DND-41 (cell line): ENCODE results near the gene CKAP4.

Experiments used
- ATAC-seq: fragments of 200-7000 bp; cut with Tn5 transposase; 3 replicates; pipeline ENCODE4 v1.9.1; 2021; ENCODE audit warnings: low read depth; ENCODE audit not compliant: insufficient read depth
- DNase-seq: peaks from one replicate; pipeline ENCODE4 v3.0.0-alpha.2; 2020
- H2AFZ ChIP-seq: 2 replicates; pipeline ENCODE4 v1.6.0; 2012; ENCODE audit warnings: low read depth, low read length
- H3K27ac ChIP-seq: 2 replicates; pipeline ENCODE4 v1.5.1; 2012; ENCODE audit warnings: low read length, inconsistent platforms
- H3K27me3 ChIP-seq: fragments of 200-600 bp; sonication (generic); 2 replicates; pipeline ENCODE4 v1.6.0; 2012; ENCODE audit warnings: low read length, mild to moderate bottlenecking, inconsistent platforms; ENCODE audit not compliant: insufficient read depth, poor library complexity
- H3K36me3 ChIP-seq: 2 replicates; pipeline ENCODE4 v1.5.1; 2012; ENCODE audit warnings: low read length, inconsistent platforms; ENCODE audit not compliant: insufficient read depth
- H3K4me1 ChIP-seq: 2 replicates; pipeline ENCODE4 v1.5.1; 2012; ENCODE audit warnings: mild to moderate bottlenecking, low read length; ENCODE audit not compliant: insufficient read depth
- H3K4me2 ChIP-seq: 2 replicates; pipeline ENCODE4 v1.6.0; 2012; ENCODE audit warnings: mild to moderate bottlenecking, moderate library complexity, low read length, inconsistent platforms; ENCODE audit not compliant: insufficient read depth
- H3K4me3 ChIP-seq, 2 experiments: fragments of 200-600 bp in 1 of 2; shearing (Covaris generic) in 1 of 2; 2 replicates each; pipeline ENCODE4 v1.5.1; 2012 to 2016; ENCODE audit warnings: inconsistent platforms in 2 of 2, low read length in 2 of 2, mild to moderate bottlenecking in 2 of 2, low read depth in 1 of 2, moderate library complexity in 1 of 2
- H3K79me2 ChIP-seq: 2 replicates; pipeline ENCODE4 v1.6.0; 2012; ENCODE audit warnings: low read length, inconsistent platforms; ENCODE audit not compliant: insufficient read depth
- H3K9ac ChIP-seq: 2 replicates; pipeline ENCODE4 v1.6.0; 2012; ENCODE audit warnings: low read depth, mild to moderate bottlenecking, inconsistent platforms, low read length, moderate library complexity
- H3K9me3 ChIP-seq: 2 replicates; pipeline ENCODE4 v1.5.1; 2012; ENCODE audit warnings: low read length, moderate library complexity, mild to moderate bottlenecking, inconsistent platforms; ENCODE audit not compliant: insufficient read depth, severe bottlenecking
- H4K20me1 ChIP-seq: 2 replicates; pipeline ENCODE4 v1.6.0; 2012; ENCODE audit warnings: low read length; ENCODE audit not compliant: insufficient read depth
- CTCF ChIP-seq: IDR thresholded peaks from 2 replicates; pipeline ENCODE4 v1.5.1; 2012; ENCODE audit warnings: borderline replicate concordance, low read length, moderate library complexity, mild to moderate bottlenecking; ENCODE audit not compliant: poor library complexity, severe bottlenecking; ENCODE audit errors: extremely low read depth
- EZH2 ChIP-seq: IDR thresholded peaks from 3 replicates; pipeline ENCODE4 v1.6.1; 2012; ENCODE audit warnings: borderline replicate concordance, low read depth, mild to moderate bottlenecking, moderate library complexity, low read length, inconsistent platforms; ENCODE audit not compliant: severe bottlenecking

The CKAP4 gene

DNA sequence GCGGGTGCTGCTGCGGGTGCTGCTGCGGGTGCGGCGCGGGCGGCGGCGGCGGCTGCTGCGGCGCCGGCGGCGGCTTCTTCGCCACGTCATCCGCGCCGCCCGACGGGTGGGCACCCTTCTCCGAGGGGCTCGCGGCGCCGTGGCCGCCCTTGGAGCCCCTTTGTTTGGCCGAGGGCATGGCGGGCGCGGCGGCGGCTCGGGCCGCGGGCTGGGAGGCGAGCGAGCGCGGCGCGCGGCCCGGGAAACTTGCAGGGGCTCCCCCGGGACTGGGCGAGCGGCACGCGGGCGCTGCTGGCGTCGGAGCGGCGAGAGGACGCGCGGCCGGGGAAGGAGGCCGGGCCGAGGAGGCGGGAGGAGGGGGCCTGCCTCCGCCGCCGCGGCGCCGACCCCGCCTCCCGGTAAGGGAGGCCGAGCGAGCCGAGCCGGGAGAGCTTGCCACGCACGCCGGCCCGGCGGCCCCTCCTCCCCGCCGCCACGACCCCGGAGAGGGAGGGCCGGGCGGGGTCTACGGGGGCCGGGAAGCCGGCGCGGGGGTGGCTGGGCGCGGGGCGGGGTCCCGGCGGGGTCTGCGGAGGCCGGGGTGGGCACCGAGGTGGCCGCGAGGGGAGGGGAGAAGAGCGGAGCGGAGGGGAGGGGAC, at the start of gene CKAP4:
CKAP4 (minus strand) TSS at position 347 of the 638 bp plus-strand sequence; CDS start at position 178, 169 bp downstream.
- Histone ChIP-seq H2AFZ (peak within 1 kb of the TSS; percentile 72), H3K4me3 (peak within 1 kb of the TSS; percentile 32 to 67; a peak in 3 of 4 replicates), H3K36me3 (no peaks in the 10 kb centered on the region), H3K4me1 (peaks cover 20% of the 10 kb centered on the region), H3K9me3 (no peaks in the 10 kb centered on the region), H3K27ac (no peak within 1 kb of the TSS), H3K27me3 (peaks cover 51% of the 10 kb centered on the region), H3K4me2 (peak within 1 kb of the TSS; percentile 95), H4K20me1 (0 out of 2 replicates have a peak, but pooled peaks cover 4% of the 10 kb centered on the region), H3K9ac (peak within 1 kb of the TSS; percentile 64), H3K79me2 (no peaks in the 10 kb centered on the region)
- DNase-seq (peak; percentile 49), ATAC-seq (peak; percentile 76)
- no peak for TF ChIP-seq CTCF
- TF ChIP-seq EZH2 = no peak

DNA sequence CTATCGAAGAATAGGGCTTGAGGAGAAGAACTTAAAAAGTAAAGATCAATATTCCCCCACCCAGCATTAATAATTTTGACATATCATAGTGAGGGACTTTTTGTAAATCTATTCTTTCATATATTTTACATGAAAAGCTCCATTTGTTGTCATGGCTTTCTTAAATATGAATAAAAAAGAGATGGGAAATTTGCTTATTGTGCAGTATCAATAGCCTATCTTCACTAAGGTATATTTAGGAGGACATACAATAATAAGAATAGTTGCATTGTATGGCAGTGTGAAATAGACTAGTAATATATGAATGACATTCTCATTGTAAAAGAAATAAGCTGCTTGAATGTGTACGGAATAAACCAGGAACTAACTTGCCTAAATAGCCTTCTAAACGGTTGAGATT, 49.3 kb upstream of the CKAP4 start:
- no peaks in the 10 kb centered on the region for H4K20me1 ChIP-seq
- H3K79me2 ChIP-seq = no peaks in the 10 kb centered on the region
- no peaks in the 10 kb centered on the region for H3K36me3 ChIP-seq
- no peak for ATAC-seq
- H3K4me1 ChIP-seq = peaks cover 9% of the 10 kb centered on the region
- no peak overlapping the region for H3K4me3 ChIP-seq
- H3K27me3 ChIP-seq = peaks cover 12% of the 10 kb centered on the region
- H3K4me2 ChIP-seq = no peak overlapping the region
- no peak overlapping the region for H3K27ac ChIP-seq
- DNase-seq = no peak
- H3K9me3 ChIP-seq = no peaks in the 10 kb centered on the region
- H3K9ac ChIP-seq = no peak overlapping the region
- no peak overlapping the region for H2AFZ ChIP-seq
- TF ChIP-seq CTCF (no peak), EZH2 (no peak)

GRCh38 chr12:106296179-106296877, 48.5 kb upstream of the CKAP4 start:
- H3K79me2 ChIP-seq = no peaks in the 10 kb centered on the region
- H3K4me3 ChIP-seq = no peak overlapping the region
- H3K9ac ChIP-seq = no peak overlapping the region
- ATAC-seq (no peak), DNase-seq (no peak)
- no peak overlapping the region for H3K27ac ChIP-seq
- H4K20me1 ChIP-seq = no peaks in the 10 kb centered on the region
- no peak overlapping the region for H3K4me2 ChIP-seq
- no peaks in the 10 kb centered on the region for H3K36me3 ChIP-seq
- TF ChIP-seq EZH2 = no peak
- no peak for TF ChIP-seq CTCF
- peaks cover 12% of the 10 kb centered on the region for H3K27me3 ChIP-seq
- H2AFZ ChIP-seq = no peak overlapping the region
- no peaks in the 10 kb centered on the region for H3K9me3 ChIP-seq
- peaks cover 2% of the 10 kb centered on the region; the same call in 1 of the 2 replicates for H3K4me1 ChIP-seq
